Islet precursor cell (in vitro differentiated cells): Measurements from ENCODE around the gene TDRD6.
"Not testable (repeated sequence)": the region's sequence is repeated elsewhere in the genome, so short reads cannot be mapped to it uniquely, and the experiment has no call there.

Source experiments
- DNase-seq: peaks from one replicate; pipeline ENCODE4 v3.0.0-alpha.2; 2018

The TDRD6 gene, protein sequence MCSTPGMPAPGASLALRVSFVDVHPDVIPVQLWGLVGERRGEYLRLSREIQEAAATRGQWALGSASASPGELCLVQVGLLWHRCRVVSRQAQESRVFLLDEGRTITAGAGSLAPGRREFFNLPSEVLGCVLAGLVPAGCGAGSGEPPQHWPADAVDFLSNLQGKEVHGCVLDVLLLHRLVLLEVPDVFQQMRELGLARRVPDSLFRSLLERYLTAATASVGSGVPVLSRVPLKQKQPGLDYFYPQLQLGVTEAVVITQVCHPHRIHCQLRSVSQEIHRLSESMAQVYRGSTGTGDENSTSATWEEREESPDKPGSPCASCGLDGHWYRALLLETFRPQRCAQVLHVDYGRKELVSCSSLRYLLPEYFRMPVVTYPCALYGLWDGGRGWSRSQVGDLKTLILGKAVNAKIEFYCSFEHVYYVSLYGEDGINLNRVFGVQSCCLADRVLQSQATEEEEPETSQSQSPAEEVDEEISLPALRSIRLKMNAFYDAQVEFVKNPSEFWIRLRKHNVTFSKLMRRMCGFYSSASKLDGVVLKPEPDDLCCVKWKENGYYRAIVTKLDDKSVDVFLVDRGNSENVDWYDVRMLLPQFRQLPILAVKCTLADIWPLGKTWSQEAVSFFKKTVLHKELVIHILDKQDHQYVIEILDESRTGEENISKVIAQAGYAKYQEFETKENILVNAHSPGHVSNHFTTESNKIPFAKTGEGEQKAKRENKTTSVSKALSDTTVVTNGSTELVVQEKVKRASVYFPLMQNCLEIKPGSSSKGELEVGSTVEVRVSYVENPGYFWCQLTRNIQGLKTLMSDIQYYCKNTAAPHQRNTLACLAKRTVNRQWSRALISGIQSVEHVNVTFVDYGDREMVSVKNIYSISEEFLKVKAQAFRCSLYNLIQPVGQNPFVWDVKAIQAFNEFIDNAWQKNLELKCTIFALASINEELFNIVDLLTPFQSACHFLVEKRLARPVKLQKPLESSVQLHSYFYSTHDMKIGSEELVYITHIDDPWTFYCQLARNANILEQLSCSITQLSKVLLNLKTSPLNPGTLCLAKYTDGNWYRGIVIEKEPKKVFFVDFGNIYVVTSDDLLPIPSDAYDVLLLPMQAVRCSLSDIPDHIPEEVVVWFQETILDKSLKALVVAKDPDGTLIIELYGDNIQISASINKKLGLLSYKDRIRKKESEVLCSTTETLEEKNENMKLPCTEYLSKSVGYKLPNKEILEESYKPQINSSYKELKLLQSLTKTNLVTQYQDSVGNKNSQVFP (N-terminal part only)

DNA sequence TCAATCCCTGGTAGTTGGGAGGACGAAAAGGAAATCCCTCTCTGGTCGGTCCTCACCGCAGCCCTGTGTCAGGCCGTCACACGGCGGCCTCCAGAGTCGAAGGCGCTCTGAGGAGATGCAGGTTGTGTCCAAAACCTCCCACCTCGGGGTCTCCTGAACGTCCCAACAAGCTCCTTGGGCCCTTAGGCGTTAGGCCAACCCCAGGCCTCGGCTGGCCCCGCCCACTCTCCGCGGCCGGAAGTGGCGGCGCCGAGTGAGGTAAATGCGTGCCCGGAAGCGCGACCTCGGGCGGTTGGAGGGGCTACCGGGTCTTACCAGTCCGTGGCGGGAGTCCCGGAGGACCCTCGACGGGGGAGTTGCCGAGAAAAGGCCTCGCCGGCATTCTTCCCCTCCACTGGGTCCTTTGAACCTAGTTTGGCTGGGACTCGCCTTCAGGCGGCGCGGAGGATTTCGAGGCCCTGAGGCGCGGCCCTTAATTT is at the start of gene TDRD6:
TSS of gene TDRD6 (plus strand) at position 267 of the 479 bp plus-strand sequence. CDS start 244 bp downstream, outside the sequence.
- no peak for DNase-seq

DNA sequence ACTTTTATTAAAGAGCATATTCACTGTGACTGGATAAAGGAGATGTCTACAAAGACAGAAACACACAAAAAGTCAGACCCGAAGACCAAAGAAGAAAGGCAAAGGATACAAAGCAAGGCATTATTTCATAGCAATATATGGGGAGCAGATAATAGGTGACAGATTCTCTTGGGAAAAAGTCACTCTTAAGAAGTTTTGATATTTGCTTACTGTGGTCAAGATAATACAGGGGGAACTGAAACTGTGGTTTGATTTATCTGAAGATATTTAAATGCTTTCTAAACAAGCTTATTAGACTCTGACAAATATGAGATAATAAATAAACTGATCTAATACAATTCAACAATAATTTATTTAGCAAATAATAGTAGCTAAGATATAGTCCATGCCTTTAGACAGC is 49.8 kb upstream of the TDRD6 start:
- DNase-seq, result no peak

DNA sequence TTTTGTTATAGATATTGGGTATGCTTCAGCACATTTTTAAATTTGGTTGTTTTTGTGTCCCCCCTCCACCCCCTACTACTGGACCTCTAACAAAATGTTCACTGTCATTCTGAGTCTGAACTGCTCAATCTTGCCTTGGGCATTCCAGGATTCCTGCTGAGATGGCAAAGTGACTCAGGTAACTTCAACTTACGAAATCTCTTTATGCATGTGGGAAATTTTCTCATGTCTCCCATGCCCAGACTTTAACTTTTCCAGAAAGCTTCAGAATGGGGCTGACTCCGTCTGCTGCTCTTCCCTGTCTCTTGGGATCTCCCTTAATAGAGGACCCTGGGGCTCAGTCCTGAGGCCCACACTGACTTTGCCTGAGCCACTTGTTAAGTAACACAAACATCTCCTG is 49.0 kb upstream of the TDRD6 start:
- peak; percentile 67 for DNase-seq

DNA sequence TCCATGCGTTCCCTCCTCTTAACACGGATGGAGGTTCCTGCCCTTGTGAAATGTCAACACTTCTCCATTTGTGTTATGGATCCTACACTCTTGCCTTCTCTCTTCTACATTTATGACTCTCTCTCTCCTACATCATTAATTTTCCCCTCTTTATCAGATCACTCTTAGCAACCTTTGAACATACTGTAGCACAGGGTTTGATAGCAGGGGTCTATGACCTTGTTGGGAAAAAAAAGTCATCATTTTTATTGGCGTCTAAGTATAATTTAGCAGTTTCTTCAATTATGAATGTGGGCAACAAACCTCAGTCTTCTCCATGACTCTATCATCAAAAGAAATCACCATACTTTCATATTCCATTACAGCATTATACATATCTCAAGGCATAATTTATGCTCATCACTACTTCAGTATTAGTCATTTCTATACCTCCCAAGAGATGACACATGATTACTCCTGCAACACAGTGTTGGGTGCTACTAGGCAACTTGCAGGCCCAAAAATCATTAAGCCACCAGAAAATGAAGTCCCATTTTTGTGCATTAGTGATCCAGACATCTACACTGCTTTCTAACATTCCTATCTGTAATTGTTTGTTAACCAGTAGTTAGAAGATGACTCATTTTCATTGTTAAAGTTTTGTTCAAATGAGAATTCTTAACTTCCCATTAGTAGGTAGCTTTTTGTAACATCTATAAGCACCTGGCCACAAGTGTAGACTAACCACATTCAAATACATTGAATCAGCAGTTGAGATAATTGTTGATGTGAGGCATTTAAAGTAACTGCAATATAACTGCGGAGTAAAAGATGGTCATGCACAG is 44.5 kb upstream of the TDRD6 start:
- no peak for DNase-seq

DNA sequence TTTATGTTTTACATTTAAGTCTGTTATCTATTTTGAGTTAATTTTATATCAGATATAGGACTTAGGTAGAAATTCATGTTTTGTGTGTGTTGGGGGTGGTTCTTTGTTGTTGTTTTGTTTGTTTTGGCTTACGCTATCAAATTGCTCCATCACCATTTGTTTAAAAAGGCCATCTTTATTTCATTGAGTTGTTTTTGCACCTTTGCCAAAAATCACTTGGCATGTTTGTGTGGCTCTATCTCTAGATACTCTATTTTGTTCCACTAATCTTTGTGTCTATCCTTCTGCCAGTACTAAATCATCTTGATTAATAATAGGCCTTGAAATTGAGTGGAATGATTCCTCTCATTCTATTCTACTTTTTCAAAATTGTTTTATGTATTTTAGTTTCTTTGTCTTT is 42.4 kb upstream of the TDRD6 start:
- no peak for DNase-seq

DNA sequence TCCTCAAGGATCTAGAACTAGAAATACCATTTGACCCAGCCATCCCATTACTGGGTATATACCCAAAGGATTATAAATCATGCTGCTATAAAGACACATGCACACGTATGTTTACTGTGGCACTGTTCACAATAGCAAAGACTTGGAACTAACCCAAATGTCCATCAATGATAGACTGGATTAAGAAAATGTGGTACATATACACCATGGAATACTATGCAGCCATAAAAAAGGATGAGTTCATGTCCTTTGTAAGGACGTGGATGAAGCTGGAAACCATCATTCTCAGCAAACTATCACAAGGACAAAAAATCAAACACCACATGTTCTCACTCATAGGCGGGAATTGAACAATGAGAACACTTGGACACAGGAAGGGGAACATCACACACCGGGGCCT is 39.6 kb upstream of the TDRD6 start:
- not testable (repeated sequence) for DNase-seq

DNA sequence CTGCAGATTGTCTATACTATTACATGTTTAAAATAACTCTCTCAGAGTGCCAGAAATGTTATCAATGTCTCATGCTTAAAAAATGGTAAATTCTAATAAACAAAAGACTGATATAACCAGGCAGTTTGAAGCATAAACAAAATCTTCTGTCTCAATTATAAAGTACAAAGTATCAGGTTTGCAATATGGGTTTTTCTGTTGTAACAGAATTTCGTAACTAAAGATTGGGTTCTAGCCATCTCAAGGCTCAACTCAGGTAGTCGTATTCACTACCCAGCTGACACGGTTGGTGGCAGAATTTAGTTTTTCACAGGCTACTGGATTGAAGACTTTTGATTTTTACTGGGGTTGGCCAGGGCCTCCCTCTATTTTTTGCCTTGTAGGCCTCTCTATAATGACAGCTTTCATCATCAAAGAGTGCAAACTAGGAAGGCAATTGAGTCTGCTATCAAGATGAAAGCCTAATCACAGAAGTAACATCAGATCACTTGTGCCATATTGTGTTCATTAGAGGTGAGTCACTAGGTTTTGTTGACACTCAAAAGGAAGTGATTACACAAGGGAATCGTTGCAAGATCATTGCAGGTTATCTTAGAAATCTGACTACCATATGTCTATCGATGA is 38.7 kb upstream of the TDRD6 start:
- DNase-seq, result no peak

DNA sequence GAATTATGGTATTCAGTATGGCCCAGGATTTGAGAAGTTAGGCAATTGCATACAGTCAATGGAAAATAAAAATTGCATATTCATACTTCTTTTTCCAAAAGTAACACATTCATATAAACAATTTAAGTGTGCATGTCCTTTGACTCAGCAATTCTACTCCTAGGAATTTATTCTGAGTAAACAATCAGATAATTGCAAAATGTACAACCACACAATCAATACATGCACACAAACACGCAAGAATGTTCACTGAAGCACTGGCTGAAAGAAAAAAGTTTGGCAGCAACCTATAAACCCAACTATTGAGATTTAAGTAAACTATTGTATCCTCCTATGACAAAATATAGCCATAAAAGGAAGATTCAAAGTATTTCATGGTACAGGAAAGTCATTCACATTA is 36.7 kb upstream of the TDRD6 start:
- DNase-seq, result no peak

DNA sequence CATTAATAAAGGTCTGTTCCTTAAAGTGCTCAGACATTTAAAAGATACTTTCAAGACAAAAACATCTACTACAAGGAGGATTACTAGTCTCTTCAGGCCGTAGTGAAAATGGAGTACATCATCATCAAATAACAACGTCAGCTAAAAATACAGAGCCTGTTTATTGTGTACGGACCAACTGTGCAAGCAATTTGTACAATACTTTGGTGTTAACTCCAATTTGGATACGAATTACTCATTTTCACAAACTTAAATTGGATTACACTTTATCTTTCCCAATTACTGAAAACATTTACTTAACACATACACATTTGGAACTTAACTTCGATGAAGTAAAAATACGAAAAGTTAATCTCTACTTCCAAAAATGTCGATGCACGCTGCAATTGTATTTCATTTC is 35.9 kb upstream of the TDRD6 start:
- DNase-seq, result no peak

DNA sequence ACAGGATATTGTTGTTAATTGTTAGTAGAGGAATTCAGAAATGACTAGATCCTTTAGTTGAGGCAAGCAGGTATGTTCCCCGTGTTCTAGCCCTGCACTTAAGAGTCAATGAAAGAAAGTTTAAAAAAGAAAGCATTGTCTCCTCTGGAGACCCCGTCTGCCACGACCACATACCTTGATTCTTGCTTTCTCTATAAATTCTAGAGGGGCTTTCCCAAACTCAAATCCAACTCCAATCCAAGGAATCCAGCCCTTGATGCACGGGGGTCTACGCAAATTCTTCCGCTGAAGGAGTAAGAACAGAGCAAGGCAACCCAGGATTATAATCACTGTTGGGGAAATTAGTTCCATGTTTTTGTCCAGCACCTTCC is 35.5 kb upstream of the TDRD6 start:
- no peak for DNase-seq

DNA sequence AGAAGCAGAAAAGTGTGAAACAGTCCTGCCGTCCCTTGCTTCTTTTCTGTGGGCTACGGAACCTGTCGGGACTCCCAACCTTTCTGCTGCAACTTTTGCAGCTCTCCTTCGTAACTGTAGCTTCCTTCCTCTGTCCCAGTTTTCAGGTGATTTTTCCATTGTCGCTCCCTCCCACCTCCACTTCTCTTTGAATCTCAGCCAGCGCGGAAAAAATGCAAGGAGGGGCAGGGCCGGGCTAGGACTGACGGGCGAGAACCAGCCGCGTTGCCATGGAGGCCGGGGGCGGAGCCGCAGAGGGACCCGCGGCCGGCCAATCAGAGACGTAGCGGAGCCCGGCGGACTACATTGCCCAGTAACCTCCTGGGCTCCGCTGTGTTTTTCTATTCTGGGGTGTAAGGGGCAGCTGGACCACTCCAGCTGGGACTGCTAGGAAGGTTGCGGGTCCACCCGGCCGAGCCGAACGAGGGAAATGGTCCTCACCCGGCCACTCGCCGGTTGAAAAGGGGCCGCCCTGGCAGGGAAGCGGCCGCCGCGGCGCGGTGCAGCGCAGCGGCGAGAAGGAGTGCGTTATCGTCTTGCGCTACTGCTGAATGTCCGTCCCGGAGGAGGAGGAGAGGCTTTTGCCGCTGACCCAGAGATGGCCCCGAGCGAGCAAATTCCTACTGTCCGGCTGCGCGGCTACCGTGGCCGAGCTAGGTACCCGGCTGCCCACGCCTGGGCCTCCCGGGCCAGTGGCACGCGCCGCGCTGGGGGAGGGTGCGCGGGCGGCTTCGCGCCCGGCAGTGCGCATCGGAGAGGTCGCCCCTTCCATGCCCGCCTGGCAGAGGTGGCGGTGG is 34.9 kb upstream of the TDRD6 start, which contains the start of the genes CYP39A1 and SLC25A27:
TSS of gene CYP39A1 (minus strand) at position 216 of the 836 bp plus-strand sequence. CDS start 236 bp downstream, outside the sequence.
TSS of gene SLC25A27 (plus strand) at position 373 of the 836 bp plus-strand sequence. CDS start at position 591, 218 bp downstream.
- peak; percentile 97 for DNase-seq

DNA sequence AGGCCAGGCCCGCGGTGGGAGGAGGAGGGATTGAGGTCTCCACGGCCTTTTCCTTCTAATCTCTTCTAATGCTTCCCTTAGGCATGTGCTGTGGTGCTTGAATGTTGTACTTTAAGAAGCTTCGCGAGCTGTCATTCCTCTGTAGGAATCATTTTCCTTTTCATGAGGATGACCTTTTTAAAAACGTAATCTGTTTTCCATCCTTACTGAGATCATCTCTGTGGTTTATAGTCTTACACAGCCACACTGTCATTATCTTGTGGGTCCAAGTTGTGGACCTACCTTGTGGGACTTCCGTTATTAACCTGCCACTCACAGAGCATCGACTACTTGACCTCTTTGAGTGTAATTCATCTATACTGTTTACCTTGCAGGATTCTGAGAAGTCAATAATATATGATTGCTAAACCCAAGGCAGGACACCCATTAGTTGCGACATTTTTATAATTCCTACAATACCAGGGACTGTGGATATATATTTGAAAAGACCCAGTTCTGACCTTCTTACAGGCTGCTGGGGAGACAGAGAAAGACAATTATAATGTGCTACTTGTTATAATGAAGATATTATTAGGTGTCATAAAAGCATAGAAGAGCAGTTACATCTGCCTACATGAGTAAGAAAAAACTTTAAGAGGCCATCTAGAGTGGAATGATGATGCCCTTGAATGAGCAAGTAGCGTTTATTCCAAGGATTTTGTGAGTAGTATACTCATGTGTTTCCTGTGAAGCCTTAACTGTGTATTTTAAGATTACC is 34.1 kb upstream of the TDRD6 start:
- DNase-seq, result no peak

DNA sequence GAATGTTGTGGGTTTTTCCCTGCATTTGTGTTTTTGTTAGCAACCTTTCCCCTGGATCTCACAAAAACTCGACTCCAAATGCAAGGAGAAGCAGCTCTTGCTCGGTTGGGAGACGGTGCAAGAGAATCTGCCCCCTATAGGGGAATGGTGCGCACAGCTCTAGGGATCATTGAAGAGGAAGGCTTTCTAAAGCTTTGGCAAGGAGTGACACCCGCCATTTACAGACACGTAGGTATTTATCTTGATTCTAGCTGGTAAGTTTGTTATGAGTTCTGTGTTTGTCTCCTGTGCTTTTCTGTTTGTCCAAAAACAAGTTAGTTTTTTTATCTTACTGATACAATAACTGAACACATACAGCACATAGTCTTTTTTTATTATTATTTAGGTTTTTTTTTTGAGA is 31.9 kb upstream of the TDRD6 start:
- DNase-seq, result peak; percentile 78

DNA sequence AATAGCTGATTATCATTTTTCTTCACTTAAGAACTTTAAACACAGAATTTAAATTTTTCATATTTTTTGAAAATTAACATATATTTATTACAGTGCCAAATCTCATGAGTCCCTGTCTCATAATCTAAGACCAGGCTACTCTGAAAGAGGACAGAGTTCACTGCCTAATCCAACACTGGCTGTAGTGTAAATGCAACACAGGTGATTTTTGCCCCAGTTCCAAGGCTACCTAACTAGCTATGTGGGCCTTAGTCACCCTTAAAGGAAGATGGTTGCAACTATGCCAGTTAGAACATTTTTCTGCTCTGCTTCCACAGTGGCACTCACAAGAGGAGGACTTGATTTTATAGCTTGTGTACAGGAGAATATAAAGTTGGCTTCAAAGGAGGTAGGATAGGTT is 30.0 kb upstream of the TDRD6 start:
- DNase-seq, result no peak

DNA sequence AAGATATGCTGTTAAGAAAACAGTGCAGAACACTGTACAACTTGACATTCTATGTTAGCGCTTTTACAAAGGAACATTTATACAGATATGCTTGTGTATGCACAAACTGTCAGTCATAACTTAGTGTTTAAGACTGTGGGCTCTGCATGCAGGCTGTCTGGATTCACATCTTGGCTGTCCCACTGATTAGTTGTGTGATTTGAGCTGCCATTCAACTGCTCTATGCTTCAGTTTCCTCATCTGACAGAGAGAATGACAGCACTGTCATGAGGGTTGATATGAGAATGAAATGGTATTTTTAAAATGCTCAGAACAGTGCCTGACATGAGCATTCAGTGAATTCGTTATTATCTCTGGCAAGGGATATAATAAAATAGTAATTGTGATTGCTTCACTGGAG is 26.2 kb upstream of the TDRD6 start:
- DNase-seq, result no peak

DNA sequence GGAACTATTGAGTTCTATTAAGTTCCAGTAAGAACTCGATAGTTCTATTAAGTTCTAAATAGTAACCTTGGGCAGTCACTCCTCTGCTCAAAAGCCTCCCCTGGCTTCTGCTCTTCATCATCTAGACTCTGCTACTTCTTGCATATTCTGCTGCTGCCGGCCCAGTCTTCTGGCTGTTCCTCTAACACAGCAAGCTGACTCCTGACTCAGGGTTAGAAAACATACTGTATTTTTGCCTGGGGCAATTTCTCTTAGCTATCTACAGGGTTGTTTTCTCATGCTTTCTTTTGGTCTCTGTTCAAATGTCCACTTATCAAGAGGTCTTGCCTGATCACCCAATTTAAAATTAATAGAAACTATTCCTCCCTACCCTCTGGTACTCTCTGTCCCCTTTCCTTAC is 20.3 kb upstream of the TDRD6 start:
- DNase-seq, result no peak

DNA sequence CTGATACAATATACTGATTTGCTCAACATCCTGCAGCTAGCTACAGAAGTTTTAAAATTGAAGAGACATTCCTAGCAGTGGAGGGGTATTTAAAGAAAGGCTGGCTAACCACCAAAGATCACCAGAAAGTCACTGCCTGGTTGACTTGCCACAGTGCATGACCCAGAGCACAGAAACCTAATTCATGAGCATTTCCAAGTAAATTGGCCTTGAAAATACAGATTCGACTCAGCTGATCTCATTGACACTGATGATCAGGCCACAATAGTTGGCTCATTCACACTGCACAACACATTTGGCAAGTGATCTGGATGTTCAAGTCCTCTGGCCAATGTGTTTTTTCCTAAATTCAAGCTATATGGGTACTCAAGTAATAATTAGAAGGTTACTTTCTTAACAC is 13.3 kb upstream of the TDRD6 start:
- no peak for DNase-seq

DNA sequence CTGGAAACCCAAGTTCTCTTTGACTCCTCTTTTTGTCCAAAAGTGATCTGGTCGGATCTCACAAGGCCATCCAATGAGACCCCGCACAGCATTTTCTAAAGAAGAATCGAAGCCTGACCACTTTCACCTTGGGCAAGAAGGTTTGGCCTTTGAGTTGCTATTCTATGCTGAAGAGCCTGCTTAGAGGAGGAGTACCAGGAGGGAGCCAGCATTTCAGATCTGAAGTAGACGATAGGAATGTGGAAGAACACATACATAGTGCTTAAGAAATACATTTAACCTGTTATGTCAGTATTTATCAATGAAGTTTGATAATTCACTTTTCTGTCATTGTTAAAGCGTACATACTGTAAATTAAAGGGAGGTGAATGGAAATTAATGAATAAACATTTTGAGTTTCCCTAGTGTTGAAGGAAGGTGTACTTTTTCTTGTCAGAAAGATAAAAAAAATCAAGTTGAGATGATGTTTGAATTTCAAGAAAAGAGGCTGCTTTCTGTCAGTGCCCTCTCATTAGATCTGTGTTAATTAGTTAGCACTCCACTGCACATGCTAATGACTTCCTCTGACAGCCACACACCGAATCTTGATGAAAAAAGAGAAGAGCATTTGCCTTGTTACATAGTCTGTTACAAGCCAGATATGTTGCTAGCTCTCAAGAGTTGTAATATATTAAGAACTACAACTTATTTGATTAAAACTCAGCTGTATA is 10.9 kb upstream of the TDRD6 start:
- no peak for DNase-seq

DNA sequence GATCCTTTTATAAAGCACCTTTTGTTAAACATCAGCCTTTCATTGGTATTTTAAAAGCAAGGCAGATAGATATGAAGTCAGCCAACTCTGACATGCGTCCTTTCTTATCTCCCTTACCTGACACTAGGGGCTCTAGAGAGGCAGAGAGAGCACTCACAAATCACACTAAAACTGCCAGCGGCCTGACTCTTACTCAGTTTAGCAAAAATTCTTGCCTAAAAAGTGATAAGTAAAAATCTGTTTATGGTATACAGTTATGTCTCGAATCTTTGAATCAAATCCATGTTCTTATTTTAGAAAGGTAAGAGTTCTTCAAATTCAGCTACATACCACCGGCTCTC is 10.4 kb upstream of the TDRD6 start:
- DNase-seq, result no peak
